ENCODE results near the gene TBC1D4.
"Not testable (repeated sequence)": the region's sequence is repeated elsewhere in the genome, so short reads cannot be mapped to it uniquely, and the experiment has no call there.

The TBC1D4 gene

GRCh38 chr13:75255653-75256052 is 226.3 kb downstream of the TBC1D4 start:
- no peak for DNase-seq

GRCh38 chr13:75255147-75255546 is 226.8 kb downstream of the TBC1D4 start:
- DNase-seq = no peak

GRCh38 chr13:75251188-75251587 is 230.8 kb downstream of the TBC1D4 start:
- DNase-seq = no peak

- DNase-seq = no peak
These were observed 231.3 kb downstream of the TBC1D4 start for GRCh38 chr13:75250526-75251178.

GRCh38 chr13:75245578-75245977 is 236.4 kb downstream of the TBC1D4 start:
- DNase-seq = not testable (repeated sequence)

GRCh38 chr13:75240240-75240639 is 241.7 kb downstream of the TBC1D4 start:
- DNase-seq = not testable (repeated sequence)

GRCh38 chr13:75236774-75237173 is 245.2 kb downstream of the TBC1D4 start:
- no peak for DNase-seq

Measured in bone marrow (tissue), 2 donors.